ENCODE measurements around the gene RMI1.
A peak's percentile ranks its signal among the peaks of the same experiment; 100 is the strongest.

The RMI1 gene

GRCh38 chr9:83969602-83970001 lies 11.0 kb upstream of the RMI1 start:
- no peak for DNase-seq (ENCODE audit: low read depth)

- DNase-seq (ENCODE audit: low read depth): no peak
Observed at GRCh38 chr9:83971485-83971884, 9.1 kb upstream of the RMI1 start.

GRCh38 chr9:83972286-83972685 lies 8.3 kb upstream of the RMI1 start:
- no peak for DNase-seq (ENCODE audit: low read depth)

GRCh38 chr9:83975300-83975699 lies 5.3 kb upstream of the RMI1 start:
- no peak for DNase-seq (ENCODE audit: low read depth)

GRCh38 chr9:83976372-83976771 lies 4.2 kb upstream of the RMI1 start:
- DNase-seq (ENCODE audit: low read depth): no peak

GRCh38 chr9:83977196-83977595 lies 3.4 kb upstream of the RMI1 start:
- no peak for DNase-seq (ENCODE audit: low read depth)

- DNase-seq (ENCODE audit: low read depth): peak; percentile 80
Observed at GRCh38 chr9:83978992-83979811, 1.4 kb upstream of the RMI1 start.

GRCh38 chr9:83979812-83980394 lies 702 bp upstream of the RMI1 start, which contains the start of gene HNRNPK:
HNRNPK (minus strand) TSS chr9:83980215; CDS start chr9:83978252, 1,963 bp downstream.
- DNase-seq (ENCODE audit: low read depth): peak; percentile 99

- DNase-seq (ENCODE audit: low read depth): no peak
Observed at GRCh38 chr9:83981126-83981871, 694 bp downstream of the RMI1 start.

- no peak for DNase-seq (ENCODE audit: low read depth)
Observed at GRCh38 chr9:83986195-83986594, 5.6 kb downstream of the RMI1 start.

- DNase-seq (ENCODE audit: low read depth): no peak
Observed at GRCh38 chr9:83986765-83987401, 6.3 kb downstream of the RMI1 start.

- no peak for DNase-seq (ENCODE audit: low read depth)
Observed at GRCh38 chr9:83987402-83987791, 6.8 kb downstream of the RMI1 start.

- no peak for DNase-seq (ENCODE audit: low read depth)
Observed at GRCh38 chr9:83988411-83988810, 7.8 kb downstream of the RMI1 start.

GRCh38 chr9:83991355-83991754 lies 10.8 kb downstream of the RMI1 start:
- no peak for DNase-seq (ENCODE audit: low read depth)

- no peak for DNase-seq (ENCODE audit: low read depth)
Observed at GRCh38 chr9:83992407-83992806, 11.8 kb downstream of the RMI1 start.

GRCh38 chr9:83992901-83993300 lies 12.3 kb downstream of the RMI1 start:
- DNase-seq (ENCODE audit: low read depth): no peak

- DNase-seq (ENCODE audit: low read depth): no peak
Observed at GRCh38 chr9:83996126-83996525, 15.5 kb downstream of the RMI1 start.

GRCh38 chr9:83999141-83999918 lies 18.7 kb downstream of the RMI1 start:
- no peak for DNase-seq (ENCODE audit: low read depth)

GRCh38 chr9:84000186-84000585 lies 19.6 kb downstream of the RMI1 start:
- no peak for DNase-seq (ENCODE audit: low read depth)

- DNase-seq (ENCODE audit: low read depth): no peak
Observed at GRCh38 chr9:84001621-84002020, 21.0 kb downstream of the RMI1 start.

- no peak for DNase-seq (ENCODE audit: low read depth)
Observed at GRCh38 chr9:84002344-84002743, 21.7 kb downstream of the RMI1 start.

GRCh38 chr9:84003246-84003645 lies 22.6 kb downstream of the RMI1 start:
- no peak for DNase-seq (ENCODE audit: low read depth)

All from activated gamma-delta T cell treated with anti-CD3 and anti-CD28 coated beads, Interleukin-2, amount 50 U/mL, for 16 hours (primary cell).